ENCODE data around the gene LRCH4. TPM values are rescaled to one million over a fixed set of nuclear protein-coding genes. Genes with fewer than 3 reads are reported as not detected.
"Not testable (repeated sequence)": the region's sequence is repeated elsewhere in the genome, so short reads cannot be mapped to it uniquely, and the experiment has no call there.

LRCH4 gene
- total RNA-seq, 2 donors from 2014 or later, result 81.1 to 96.4 TPM

DNA sequence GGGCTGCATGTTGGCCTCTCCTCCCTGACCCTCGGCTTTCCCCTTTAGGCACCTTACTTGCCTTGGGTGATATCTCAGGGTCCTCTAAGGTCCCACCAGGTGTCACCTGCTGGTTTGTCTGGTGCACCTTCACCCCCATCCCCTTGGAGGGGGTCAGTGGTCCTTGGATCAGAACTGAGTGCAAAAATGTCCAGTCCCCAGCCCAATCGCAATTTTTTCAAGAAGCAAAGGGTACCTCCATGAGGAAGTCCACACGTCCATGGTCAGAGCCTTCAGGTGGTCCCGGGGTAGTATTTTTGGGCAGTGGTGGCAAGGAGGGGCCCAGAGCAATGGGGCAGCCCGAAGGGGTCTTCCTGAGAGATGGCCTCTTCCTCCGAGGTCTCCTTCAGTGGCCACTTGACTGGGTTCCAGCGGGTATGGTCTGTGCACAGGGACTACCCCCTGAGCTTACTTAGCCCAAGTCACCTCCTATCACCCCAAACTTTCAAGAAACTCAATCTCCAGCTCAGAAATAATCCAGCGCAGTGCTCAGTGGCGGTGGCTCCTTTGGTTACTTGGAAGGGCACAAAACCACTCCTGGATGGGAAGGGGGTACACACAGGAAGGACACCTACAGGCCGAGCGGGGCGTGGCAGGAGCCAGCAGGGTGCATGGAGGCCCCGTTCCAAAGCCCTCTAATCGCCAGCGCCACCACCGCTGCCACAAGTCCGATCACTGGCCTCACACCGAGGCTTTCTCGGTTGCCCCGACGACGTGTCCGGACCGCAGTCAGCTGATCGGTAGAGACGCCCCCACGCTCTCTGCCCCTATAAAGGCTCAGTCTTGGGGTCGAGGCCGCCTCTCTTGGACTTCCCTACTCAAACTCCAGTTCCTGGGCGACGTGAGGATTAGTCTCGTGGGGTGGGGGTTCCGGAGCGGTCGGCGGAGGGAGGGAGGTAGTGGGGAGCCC, 16.8 kb downstream of the LRCH4 start:
- Mint-ChIP-seq H3K27ac (peak overlapping the region; percentile 75), H3K27me3 (no peaks in the 10 kb centered on the region), H3K9me3 (no peaks in the 10 kb centered on the region), H3K4me1 (peaks cover 15% of the 10 kb centered on the region), H3K36me3 (ENCODE audit: low read depth) (peaks cover 25% of the 10 kb centered on the region), H3K4me3 (peak overlapping the region; percentile 42)
- peak; percentile 48 for ATAC-seq (replicated peaks)

DNA sequence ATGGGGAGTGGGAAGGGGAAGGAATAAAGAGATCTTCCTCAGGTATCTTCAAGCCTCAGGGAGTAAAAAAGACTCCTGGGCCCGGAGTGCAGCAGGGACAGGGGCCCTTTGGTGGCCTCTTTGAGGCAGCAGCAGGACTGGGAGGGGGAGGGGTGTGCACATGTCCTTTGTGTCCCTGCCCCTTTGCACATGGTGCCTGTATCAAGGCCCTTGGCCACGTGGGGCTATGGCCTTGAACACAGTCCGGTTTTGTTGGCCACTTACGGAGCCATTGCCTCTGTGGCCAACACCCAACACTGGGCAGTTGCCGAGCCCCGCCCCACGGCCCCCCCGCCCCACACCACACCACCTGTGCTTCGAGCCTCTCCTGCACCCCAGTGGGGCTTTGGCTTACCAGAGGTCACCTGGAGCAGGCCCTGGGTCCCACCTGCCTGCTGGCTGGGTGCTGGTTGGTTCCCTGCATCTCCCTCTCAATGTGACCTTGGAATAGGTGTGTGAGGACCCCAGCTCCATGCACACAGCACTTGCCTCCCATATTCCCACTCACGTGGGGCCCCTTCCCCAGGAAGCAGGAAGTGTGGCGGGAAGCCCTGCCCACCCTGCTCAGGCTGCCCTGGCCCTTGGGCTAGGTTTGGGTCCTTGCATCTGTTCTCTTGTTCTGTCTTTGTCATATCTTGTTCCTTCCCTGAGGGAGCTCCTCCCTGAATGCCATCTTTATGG, 17.6 kb downstream of the LRCH4 start:
- Mint-ChIP-seq H3K36me3 (ENCODE audit: low read depth) (peaks cover 33% of the 10 kb centered on the region), H3K9me3 (no peaks in the 10 kb centered on the region), H3K4me3 (no peak overlapping the region), H3K27me3 (no peaks in the 10 kb centered on the region), H3K27ac (peak overlapping the region; percentile 75), H3K4me1 (peaks cover 21% of the 10 kb centered on the region)
- no peak for ATAC-seq (replicated peaks)

GRCh38 chr7:100567751-100568175, 18.2 kb downstream of the LRCH4 start:
- Mint-ChIP-seq H3K4me3 (no peak overlapping the region), H3K9me3 (no peaks in the 10 kb centered on the region), H3K27me3 (no peaks in the 10 kb centered on the region), H3K4me1 (peaks cover 21% of the 10 kb centered on the region), H3K27ac (peak overlapping the region; percentile 54), H3K36me3 (ENCODE audit: low read depth) (peaks cover 39% of the 10 kb centered on the region)
- no peak for ATAC-seq (replicated peaks)

- no peaks in the 10 kb centered on the region for H3K9me3 Mint-ChIP-seq
- H3K27me3 Mint-ChIP-seq, result no peaks in the 10 kb centered on the region
- no peak for ATAC-seq (replicated peaks)
- peak overlapping the region; percentile 54 for H3K27ac Mint-ChIP-seq
- H3K36me3 Mint-ChIP-seq (ENCODE audit: low read depth), result peaks cover 43% of the 10 kb centered on the region
- H3K4me1 Mint-ChIP-seq, result peaks cover 21% of the 10 kb centered on the region
- H3K4me3 Mint-ChIP-seq, result no peak overlapping the region
Observed at GRCh38 chr7:100567031-100567730, 18.7 kb downstream of the LRCH4 start.

DNA sequence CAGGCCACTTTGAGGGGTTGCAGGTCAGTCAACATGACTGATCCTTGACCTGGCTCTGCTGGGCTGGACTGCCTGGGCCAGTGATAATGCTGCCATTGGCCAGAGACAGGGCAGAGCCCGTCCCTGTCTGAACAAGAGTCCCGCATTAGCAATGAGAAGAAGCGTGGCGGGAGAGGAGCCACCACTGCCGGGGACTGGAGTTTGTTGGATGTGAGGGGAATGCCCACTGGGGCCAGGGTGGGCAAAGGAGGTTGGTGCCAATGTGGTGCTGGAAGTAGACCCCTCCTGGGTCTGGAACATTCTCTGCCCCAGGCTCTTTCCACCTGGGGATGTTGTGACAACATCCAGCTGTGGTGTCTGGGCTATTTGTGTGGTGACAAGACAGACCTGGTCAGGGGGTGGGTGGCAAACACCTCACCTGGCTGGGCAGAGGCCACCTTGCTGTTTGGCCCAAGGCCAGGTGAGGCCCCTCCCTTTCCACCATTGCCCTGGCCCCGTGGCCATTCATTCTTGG, 19.9 kb downstream of the LRCH4 start:
- H3K27ac Mint-ChIP-seq, result peak overlapping the region; percentile 45
- H3K4me1 Mint-ChIP-seq, result peaks cover 15% of the 10 kb centered on the region
- H3K4me3 Mint-ChIP-seq, result no peak overlapping the region
- ATAC-seq (replicated peaks), result no peak
- H3K36me3 Mint-ChIP-seq (ENCODE audit: low read depth), result peaks cover 48% of the 10 kb centered on the region
- no peaks in the 10 kb centered on the region for H3K9me3 Mint-ChIP-seq
- no peaks in the 10 kb centered on the region for H3K27me3 Mint-ChIP-seq

DNA sequence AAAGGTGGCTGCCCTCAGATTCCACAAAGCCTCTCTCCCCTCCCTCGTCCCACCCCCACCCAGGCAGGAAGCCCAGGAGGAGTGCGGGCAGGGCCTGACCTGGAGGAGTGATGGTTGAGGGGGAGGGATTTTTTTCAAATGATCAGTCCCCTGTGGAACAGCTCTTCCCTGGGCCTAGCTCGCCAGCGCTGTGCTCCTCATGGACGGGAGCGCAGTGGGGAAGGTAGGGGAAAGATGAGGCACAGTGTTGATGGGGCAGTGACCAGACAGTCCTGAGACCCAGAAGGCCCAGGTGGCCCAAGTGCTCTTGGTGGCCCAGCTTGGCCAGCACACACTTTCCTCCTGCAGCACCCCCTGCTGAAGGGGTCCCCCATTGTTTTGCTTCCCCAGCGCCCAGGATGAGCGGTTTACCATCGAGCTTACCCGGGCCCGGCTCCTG, 20.8 kb downstream of the LRCH4 start:
- Mint-ChIP-seq H3K9me3 (no peaks in the 10 kb centered on the region), H3K4me3 (no peak overlapping the region), H3K36me3 (ENCODE audit: low read depth) (peaks cover 58% of the 10 kb centered on the region), H3K27me3 (no peaks in the 10 kb centered on the region), H3K4me1 (peaks cover 15% of the 10 kb centered on the region), H3K27ac (peak overlapping the region; percentile 75)
- ATAC-seq (replicated peaks), result no peak

GRCh38 chr7:100564405-100564804, 21.5 kb downstream of the LRCH4 start:
- not testable (repeated sequence) for ATAC-seq (replicated peaks); H3K9me3 Mint-ChIP-seq; H3K27me3 Mint-ChIP-seq; H3K4me3 Mint-ChIP-seq
- H3K4me1 Mint-ChIP-seq, result peaks cover 14% of the 10 kb centered on the region
- peak overlapping the region; percentile 75 for H3K27ac Mint-ChIP-seq
- H3K36me3 Mint-ChIP-seq (ENCODE audit: low read depth), result peaks cover 65% of the 10 kb centered on the region

- Mint-ChIP-seq H3K9me3 (no peaks in the 10 kb centered on the region), H3K4me1 (peaks cover 9% of the 10 kb centered on the region), H3K4me3 (no peak overlapping the region), H3K27ac (peak overlapping the region; percentile 75), H3K36me3 (ENCODE audit: low read depth) (peaks cover 70% of the 10 kb centered on the region), H3K27me3 (no peaks in the 10 kb centered on the region)
- peak; percentile 64 for ATAC-seq (replicated peaks)
Observed at GRCh38 chr7:100563809-100564400, 22.0 kb downstream of the LRCH4 start.

DNA sequence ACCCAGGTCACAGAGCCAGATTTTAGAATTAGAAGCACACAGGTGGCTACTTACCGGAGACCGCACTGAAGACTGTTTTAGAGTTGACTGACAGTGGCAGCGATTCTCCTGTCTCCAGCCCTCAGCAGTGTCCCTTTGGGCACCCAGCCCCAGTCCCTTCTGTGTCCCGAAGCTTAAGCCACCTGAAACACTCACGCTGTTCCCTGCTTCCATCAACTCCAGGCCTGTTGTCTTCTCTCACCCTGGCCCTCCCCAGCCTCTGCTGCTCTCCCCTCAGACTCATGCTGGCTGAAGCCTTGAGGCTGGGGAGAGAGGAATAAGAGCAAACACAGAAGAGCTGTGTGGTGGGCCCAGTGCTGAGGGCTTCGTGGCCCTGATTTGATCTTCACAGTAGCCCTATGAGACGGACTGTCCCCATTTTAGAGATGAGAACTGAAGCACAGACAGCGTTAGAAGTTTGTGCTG, 22.8 kb downstream of the LRCH4 start:
- no peak for ATAC-seq (replicated peaks)
- Mint-ChIP-seq H3K9me3 (no peaks in the 10 kb centered on the region), H3K27me3 (no peaks in the 10 kb centered on the region), H3K36me3 (ENCODE audit: low read depth) (peaks cover 78% of the 10 kb centered on the region), H3K27ac (no peak overlapping the region), H3K4me1 (peaks cover 5% of the 10 kb centered on the region), H3K4me3 (no peak overlapping the region)

DNA sequence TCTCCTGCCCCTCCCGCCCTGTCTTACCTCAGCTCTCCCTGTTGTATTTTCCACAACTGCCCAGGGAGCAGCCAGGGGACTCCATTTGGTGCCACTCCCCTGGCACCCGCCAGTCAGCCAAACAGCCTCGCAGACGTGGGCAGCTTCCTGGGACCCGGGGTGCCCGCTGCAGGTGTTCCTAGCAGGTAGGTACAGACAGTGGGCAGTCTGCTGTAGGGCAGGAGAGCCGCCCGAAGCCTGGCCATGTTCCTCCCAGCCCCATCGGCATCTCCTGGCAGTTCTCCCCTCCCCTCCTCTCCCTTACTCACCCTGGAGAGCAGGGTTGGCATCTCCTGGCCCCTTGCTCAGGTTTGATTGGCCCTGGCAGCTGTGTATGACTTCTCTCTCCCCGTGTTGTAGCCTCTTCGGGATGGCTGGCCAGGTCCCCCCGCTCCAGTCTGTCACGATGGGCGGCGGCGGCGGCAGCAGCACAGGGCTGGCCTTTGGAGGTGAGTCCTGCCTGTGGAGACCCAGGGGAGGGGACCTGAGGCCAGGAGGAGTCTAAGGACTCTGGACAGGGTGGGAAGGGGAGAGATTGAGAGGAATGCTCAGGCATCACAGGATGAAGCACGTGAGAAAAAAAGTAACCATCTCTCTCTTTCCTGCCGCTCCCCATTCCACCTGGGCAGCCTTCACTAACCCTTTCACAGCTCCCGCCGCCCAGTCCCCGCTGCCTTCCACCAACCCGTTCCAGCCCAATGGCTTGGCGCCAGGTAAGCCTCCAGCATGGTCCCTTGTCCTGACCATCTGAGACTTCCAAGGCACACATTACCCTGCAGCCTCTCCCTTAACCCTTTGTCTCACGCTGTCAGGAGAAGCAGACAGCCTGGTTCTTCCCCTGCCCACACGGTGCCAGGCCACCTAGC, 23.5 kb downstream of the LRCH4 start:
- ATAC-seq (replicated peaks), result no peak
- H3K4me3 Mint-ChIP-seq, result no peak overlapping the region
- no peaks in the 10 kb centered on the region for H3K9me3 Mint-ChIP-seq
- no peak overlapping the region for H3K27ac Mint-ChIP-seq
- peaks cover 85% of the 10 kb centered on the region for H3K36me3 Mint-ChIP-seq (ENCODE audit: low read depth)
- peaks cover 5% of the 10 kb centered on the region for H3K4me1 Mint-ChIP-seq
- H3K27me3 Mint-ChIP-seq, result no peaks in the 10 kb centered on the region

DNA sequence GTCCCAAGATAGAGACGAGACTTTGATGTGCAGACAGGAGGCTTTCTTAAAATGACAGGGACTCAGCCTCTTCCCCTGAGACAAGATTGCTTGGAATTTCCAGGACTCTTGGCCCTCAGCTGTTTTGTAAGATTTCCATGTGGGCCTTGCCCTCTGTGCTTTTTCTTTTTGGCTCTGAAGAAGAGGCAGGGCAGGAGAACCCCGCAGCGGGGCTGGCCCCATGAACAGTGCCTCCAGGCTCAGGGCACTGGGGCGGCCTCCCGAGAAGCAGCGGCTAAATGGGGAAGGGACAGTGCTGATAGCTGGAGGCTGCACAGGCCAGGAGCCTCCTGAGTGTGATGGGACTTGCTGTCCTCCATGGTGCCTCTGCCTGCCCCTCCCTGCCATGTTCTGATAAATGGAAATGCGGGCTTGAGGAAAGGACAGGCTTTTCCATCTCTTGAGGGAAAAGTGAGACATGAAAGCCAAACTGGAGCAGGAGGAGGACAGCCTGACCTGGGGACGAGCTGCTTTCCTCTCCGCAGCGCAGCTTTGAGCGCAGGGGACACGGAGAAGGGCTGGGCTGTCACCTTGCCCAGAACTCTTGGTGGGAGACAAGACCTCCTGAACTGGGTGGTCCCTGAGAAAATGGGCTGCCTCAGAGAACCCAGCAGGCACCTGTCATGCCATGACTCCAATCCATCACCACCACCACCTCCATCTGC, 24.3 kb downstream of the LRCH4 start:
- Mint-ChIP-seq H3K27ac (no peak overlapping the region), H3K4me1 (peaks cover 5% of the 10 kb centered on the region), H3K27me3 (no peaks in the 10 kb centered on the region), H3K9me3 (no peaks in the 10 kb centered on the region), H3K4me3 (no peak overlapping the region), H3K36me3 (ENCODE audit: low read depth) (peaks cover 93% of the 10 kb centered on the region)
- ATAC-seq (replicated peaks), result no peak

GRCh38 chr7:100559127-100559526, 26.8 kb downstream of the LRCH4 start:
- H3K9me3 Mint-ChIP-seq, result no peaks in the 10 kb centered on the region
- ATAC-seq (replicated peaks), result no peak
- peaks cover 10% of the 10 kb centered on the region for H3K4me1 Mint-ChIP-seq
- H3K36me3 Mint-ChIP-seq (ENCODE audit: low read depth), result peaks cover 99% of the 10 kb centered on the region
- H3K4me3 Mint-ChIP-seq, result no peak overlapping the region
- H3K27me3 Mint-ChIP-seq, result no peaks in the 10 kb centered on the region
- H3K27ac Mint-ChIP-seq, result no peak overlapping the region

Data from activated T-helper 17 cell treated with anti-CD3 and anti-CD28 coated beads, Interleukin-2, amount 50 U/mL, for 72 hours (primary cell).